Smooth muscle cell (in vitro differentiated cells): ENCODE data around the gene SCFD2. TPM values are rescaled to one million over a fixed set of nuclear protein-coding genes. Genes with fewer than 3 reads are reported as not detected.

ENCODE experiments used
- DNase-seq: peaks from one replicate; lab custom pipeline; 2025; ENCODE audit not compliant: unreplicated experiment; lab: John Stamatoyannopoulos, UW
- H2AFZ ChIP-seq: fragments of 200-600 bp; sonication (generic); 2 replicates; pipeline ENCODE4 v1.6.0; 2016; ENCODE audit warnings: antibody characterized with exemption, low read depth, mild to moderate bottlenecking
- H3F3A ChIP-seq: fragments of 200-600 bp; sonication (generic); 2 replicates; pipeline ENCODE4 v1.6.0; 2017; ENCODE audit warnings: antibody characterized with exemption, low read depth
- H3K27ac ChIP-seq: fragments of 200-600 bp; sonication (generic); 2 replicates; pipeline ENCODE4 v1.5.1; 2016; ENCODE audit warnings: low read depth, mild to moderate bottlenecking
- H3K27me3 ChIP-seq: fragments of 200-600 bp; sonication (generic); 2 replicates; pipeline ENCODE4 v1.6.1; 2016; ENCODE audit warnings: low read depth, mild to moderate bottlenecking
- H3K36me3 ChIP-seq: fragments of 200-600 bp; sonication (generic); 2 replicates; pipeline ENCODE4 v1.5.1; 2016; ENCODE audit warnings: low read depth
- H3K4me1 ChIP-seq: fragments of 200-600 bp; sonication (generic); 2 replicates; pipeline ENCODE4 v1.5.1; 2016; ENCODE audit warnings: low read depth
- H3K4me2 ChIP-seq: fragments of 200-600 bp; sonication (generic); 2 replicates; pipeline ENCODE4 v1.6.0; 2016; ENCODE audit warnings: mild to moderate bottlenecking
- H3K4me3 ChIP-seq: fragments of 200-600 bp; sonication (generic); 2 replicates; pipeline ENCODE4 v1.5.1; 2016; ENCODE audit warnings: mild to moderate bottlenecking
- H3K79me2 ChIP-seq: fragments of 200-600 bp; sonication (generic); 2 replicates; pipeline ENCODE4 v1.6.0; 2016; ENCODE audit warnings: low read depth, mild to moderate bottlenecking
- H3K9ac ChIP-seq: fragments of 200-600 bp; sonication (generic); 2 replicates; pipeline ENCODE4 v1.6.0; 2016; ENCODE audit warnings: low read depth
- H3K9me3 ChIP-seq: fragments of 200-600 bp; sonication (generic); replicated peaks from 2 replicates; pipeline ENCODE4 v1.5.1; 2016; ENCODE audit warnings: low read depth
- H4K20me1 ChIP-seq: fragments of 200-600 bp; sonication (generic); 2 replicates; pipeline ENCODE4 v1.6.0; 2016; ENCODE audit warnings: low read depth
- WGBS: methylation state at CpG from one replicate; pipeline ENCODE4 v1.1.7; 2016; ENCODE audit warnings: low lambda C conversion rate; 5-methylcytosine and 5-hydroxymethylcytosine counted together
- polyA plus RNA-seq: library from polyadenylated mRNA; unstranded; fragments of >200 nt; fragmentation: Nextera tagmentation; extraction: Ambion mirVana; gene quantifications from 2 replicates; pipeline ENCODE4 v1.2.1, GENCODE V29; 2016
- total RNA-seq: library from RNA; depleted of rRNA; stranded (reverse); fragments of >200 nt; gene quantifications from 2 replicates; pipeline ENCODE4 v1.2.3, GENCODE V29; 2014
- TF ChIP-seq, protein P1 (sequence below): fragments of 200-600 bp; sonication (generic); IDR thresholded peaks from 2 replicates; pipeline ENCODE4 v1.5.1; 2017; ENCODE audit warnings: borderline replicate concordance, mild to moderate bottlenecking, antibody characterized with exemption; ENCODE audit not compliant: insufficient read depth, poor library complexity, severe bottlenecking

The SCFD2 gene
- total and polyA plus RNA-seq, 2 experiments from 2014 or later: 7.8 to 11.4 TPM

DNA sequence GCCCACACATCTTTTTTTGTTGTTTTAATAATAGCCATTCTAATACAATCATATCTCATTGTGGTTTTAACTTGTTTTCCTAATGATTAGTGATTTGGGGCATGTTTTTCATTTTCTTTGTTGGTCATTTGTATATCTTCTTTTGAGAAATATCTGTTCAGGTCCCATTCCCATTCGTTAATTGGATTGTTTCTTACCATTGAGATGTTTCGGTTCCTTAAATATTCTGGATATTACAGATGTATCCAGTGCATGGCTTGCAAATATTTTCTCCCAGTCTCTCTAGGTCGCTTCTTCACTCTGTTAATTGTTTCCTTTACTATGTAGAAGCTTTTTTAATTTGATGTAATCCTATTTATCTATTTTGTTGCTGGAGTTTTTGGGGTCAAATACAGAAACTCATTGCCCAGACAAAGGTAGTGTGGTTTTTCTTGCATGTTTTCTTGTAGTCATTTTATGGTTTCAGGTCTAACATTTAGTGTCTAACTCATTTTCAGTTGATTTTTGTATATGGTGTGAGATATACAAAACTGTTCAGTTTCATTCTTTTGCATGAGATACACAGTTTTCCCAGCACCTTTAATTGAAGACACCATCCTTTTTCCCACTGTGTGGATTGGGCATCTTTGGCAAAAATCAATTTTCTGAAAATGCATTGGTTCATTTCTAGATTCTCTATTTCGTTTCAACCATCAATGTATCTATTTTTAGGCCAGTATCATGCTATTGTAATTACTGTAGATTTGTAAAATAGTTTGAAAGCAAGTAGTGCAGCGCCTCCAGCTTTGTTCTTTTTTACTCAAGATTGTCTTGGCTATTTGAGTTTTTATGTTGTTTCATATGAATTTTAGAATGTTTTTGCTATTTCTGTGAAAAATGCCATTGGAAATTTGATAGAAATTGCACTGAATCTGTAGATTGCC is 195.9 kb downstream of the SCFD2 start:
- TF ChIP-seq, protein P1, sequence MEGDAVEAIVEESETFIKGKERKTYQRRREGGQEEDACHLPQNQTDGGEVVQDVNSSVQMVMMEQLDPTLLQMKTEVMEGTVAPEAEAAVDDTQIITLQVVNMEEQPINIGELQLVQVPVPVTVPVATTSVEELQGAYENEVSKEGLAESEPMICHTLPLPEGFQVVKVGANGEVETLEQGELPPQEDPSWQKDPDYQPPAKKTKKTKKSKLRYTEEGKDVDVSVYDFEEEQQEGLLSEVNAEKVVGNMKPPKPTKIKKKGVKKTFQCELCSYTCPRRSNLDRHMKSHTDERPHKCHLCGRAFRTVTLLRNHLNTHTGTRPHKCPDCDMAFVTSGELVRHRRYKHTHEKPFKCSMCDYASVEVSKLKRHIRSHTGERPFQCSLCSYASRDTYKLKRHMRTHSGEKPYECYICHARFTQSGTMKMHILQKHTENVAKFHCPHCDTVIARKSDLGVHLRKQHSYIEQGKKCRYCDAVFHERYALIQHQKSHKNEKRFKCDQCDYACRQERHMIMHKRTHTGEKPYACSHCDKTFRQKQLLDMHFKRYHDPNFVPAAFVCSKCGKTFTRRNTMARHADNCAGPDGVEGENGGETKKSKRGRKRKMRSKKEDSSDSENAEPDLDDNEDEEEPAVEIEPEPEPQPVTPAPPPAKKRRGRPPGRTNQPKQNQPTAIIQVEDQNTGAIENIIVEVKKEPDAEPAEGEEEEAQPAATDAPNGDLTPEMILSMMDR: no peak
- Histone ChIP-seq H3K27ac (no peak overlapping the region), H3K27me3 (no peaks in the 10 kb centered on the region), H3K79me2 (no peaks in the 10 kb centered on the region), H3K36me3 (peaks cover 6% of the 10 kb centered on the region), H3K9me3 (no peaks in the 10 kb centered on the region), H3F3A (no peaks in the 10 kb centered on the region), H4K20me1 (no peaks in the 10 kb centered on the region), H2AFZ (no peak overlapping the region), H3K4me3 (no peak overlapping the region), H3K4me1 (no peaks in the 10 kb centered on the region), H3K4me2 (no peak overlapping the region), H3K9ac (no peak overlapping the region)
- 91% methylated on average over 5 of the region's 5 CpGs for WGBS
- DNase-seq: no peak

DNA sequence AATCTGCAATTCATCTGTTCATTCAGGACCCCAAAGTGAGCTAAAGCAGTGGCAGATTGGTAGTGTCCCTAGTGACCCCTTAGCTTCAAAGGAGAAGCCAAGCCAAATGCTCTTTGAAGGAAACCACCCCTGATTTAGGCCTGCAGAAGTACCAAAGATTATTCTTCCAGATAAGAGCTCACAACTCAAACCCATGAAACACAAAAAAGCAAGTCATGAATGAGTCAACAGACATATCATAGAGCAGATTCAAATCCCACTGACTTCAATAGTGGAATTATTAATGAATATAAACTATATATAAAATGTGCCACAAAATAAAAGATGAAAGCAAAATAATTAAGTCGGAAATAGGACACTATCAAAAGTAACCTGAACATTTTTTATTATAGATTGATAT is 197.6 kb downstream of the SCFD2 start:
- Histone ChIP-seq H2AFZ (no peak overlapping the region), H3K36me3 (peaks cover 6% of the 10 kb centered on the region), H3K4me3 (no peak overlapping the region), H3K79me2 (no peaks in the 10 kb centered on the region), H3K9ac (no peak overlapping the region), H3K9me3 (no peaks in the 10 kb centered on the region), H3F3A (no peaks in the 10 kb centered on the region), H3K27me3 (no peaks in the 10 kb centered on the region), H3K4me2 (no peak overlapping the region), H3K4me1 (no peaks in the 10 kb centered on the region), H3K27ac (no peak overlapping the region), H4K20me1 (no peaks in the 10 kb centered on the region)
- no peak for DNase-seq
- WGBS: 96% methylated on average over 1 of the region's 1 CpG
- TF ChIP-seq, protein P1: no peak

DNA sequence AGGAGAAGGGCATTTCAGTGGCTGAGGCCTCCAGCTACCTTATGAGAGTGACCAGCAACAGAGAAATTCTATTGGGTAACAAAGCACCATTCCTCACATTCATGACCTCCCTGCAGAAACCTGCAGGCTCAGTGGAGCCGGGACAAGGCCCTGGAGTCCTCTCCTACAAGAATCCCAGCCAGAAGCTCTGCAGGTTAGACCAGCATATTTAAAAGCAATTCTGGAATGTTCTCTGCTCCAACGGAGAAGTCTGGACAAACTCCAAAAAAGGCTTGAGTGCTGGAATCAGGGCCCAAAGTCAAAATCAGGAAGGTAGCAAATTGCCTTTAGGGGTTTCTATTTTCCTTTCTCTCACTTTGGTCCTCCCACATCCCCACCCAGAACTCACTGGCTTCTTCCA is 202.9 kb downstream of the SCFD2 start:
- Histone ChIP-seq H3K4me2 (no peak overlapping the region), H4K20me1 (no peaks in the 10 kb centered on the region), H3F3A (no peaks in the 10 kb centered on the region), H3K27ac (no peak overlapping the region), H3K36me3 (peaks cover 6% of the 10 kb centered on the region), H3K9ac (no peak overlapping the region), H2AFZ (no peak overlapping the region), H3K4me1 (no peaks in the 10 kb centered on the region), H3K4me3 (no peak overlapping the region), H3K79me2 (no peaks in the 10 kb centered on the region), H3K9me3 (no peaks in the 10 kb centered on the region), H3K27me3 (no peaks in the 10 kb centered on the region)
- TF ChIP-seq, protein P1: no peak
- WGBS: 74% methylated on average over 2 of the region's 2 CpGs
- DNase-seq: no peak
